Measurements from ENCODE around the gene BBIP1. TPM values are rescaled to one million over a fixed set of nuclear protein-coding genes. Genes with fewer than 3 reads are reported as not detected.

Gene BBIP1
- total RNA-seq, 6 experiments from 2014 or later: 9.4 to 15.7 (median 11.5) TPM

DNA sequence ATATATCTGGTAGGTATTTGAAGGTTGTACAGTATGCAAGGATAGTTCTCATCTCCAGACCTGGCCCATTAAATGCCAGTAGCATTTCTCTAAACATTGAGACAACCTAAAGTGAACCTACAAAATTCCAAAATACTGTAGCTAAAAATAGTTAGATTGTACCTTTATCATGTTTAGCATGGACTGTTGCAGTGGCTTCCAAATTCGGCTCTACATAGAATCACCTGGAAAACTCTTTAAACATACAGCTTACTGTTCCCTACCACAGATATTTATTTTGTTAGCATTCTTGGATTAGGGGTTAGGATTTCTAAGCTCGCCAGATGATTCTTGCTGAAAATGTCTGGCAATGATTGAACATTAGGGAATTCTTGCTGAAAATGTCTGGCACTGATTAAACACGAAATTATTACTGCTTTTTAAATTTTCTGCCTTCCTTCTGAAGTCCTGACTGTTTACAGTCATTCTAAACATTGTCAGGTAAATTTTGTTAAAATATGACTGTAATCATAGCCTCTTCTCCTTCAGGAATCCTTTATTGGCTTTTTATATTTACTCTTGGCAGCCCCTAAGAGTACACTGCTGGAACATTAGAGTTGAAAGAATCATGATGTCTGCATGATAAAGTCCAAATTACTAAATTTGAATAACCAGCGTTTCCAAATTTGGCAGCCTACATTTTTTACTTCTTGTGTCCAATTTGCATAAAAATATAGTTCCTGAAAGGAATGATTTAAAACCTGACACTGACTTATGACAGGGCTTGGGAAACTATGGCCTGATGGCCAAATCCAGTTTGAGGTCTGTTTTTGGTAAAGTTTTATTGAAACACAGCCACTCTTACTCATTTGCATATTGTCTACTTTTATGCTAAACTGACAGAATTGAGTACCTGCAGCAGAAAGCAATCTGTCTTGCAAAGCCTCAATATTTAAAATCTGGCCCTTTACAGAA is 40.7 kb upstream of the BBIP1 start:
- Histone ChIP-seq H3K9me3 (no peaks in the 10 kb centered on the region), H3K4me1 (peaks cover 0 to 28% (median 13%) of the 10 kb centered on the region in 4 donors), H3K27ac (peak overlapping the region in 2 of 3 donors; percentile 11 to 17), H3K4me3 (no peak overlapping the region), H3K36me3 (no peaks in the 10 kb centered on the region), H3K27me3 (no peaks in the 10 kb centered on the region)
- intact Hi-C loops (cut with DNase I): no loop called here
- ATAC-seq (peak; percentile 54 to 63 (median 56)), DNase-seq (no peak)
- 20% methylated on average over 4 of the region's 4 CpGs for WGBS (ENCODE audit: insufficient coverage, low coverage, low lambda C conversion rate, missing lambda C conversion rate)
- TF ChIP-seq POLR2A (IDR thresholded peaks at IDR 0.05): no peak
- TF ChIP-seq, protein P1, sequence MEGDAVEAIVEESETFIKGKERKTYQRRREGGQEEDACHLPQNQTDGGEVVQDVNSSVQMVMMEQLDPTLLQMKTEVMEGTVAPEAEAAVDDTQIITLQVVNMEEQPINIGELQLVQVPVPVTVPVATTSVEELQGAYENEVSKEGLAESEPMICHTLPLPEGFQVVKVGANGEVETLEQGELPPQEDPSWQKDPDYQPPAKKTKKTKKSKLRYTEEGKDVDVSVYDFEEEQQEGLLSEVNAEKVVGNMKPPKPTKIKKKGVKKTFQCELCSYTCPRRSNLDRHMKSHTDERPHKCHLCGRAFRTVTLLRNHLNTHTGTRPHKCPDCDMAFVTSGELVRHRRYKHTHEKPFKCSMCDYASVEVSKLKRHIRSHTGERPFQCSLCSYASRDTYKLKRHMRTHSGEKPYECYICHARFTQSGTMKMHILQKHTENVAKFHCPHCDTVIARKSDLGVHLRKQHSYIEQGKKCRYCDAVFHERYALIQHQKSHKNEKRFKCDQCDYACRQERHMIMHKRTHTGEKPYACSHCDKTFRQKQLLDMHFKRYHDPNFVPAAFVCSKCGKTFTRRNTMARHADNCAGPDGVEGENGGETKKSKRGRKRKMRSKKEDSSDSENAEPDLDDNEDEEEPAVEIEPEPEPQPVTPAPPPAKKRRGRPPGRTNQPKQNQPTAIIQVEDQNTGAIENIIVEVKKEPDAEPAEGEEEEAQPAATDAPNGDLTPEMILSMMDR (IDR thresholded peaks at IDR 0.05): no peak

DNA sequence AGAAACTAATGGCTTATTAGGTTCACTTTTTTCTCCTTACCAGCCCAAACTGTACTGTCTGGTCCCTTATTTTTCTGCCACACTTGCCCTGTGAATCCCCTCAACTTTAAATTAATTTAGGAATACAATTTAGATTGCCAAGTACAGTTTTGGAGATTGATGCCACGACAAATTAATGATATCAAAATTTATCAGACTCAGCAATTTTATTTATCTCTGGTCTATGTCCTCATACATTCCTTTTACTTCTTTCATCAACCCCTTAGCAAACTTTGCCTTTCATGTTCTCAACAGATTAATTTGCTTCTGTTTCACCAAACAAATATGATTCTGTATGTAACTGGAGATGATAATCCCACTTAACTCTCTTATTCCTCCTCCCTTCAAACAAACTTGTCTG is 38.6 kb upstream of the BBIP1 start:
- Histone ChIP-seq H3K4me1 (peaks cover 0 to 25% (median 9%) of the 10 kb centered on the region in 4 donors), H3K4me3 (no peak overlapping the region), H3K27ac (no peak overlapping the region), H3K27me3 (no peaks in the 10 kb centered on the region), H3K9me3 (no peaks in the 10 kb centered on the region), H3K36me3 (no peaks in the 10 kb centered on the region)
- DNase-seq (no peak), ATAC-seq (no peak)
- TF ChIP-seq POLR2A (IDR thresholded peaks at IDR 0.05): no peak
- TF ChIP-seq, protein P1 (IDR thresholded peaks at IDR 0.05): no peak
- intact Hi-C loops (cut with DNase I): no loop called here
- 35% methylated on average over 1 of the region's 1 CpG for WGBS (ENCODE audit: insufficient coverage, low coverage, low lambda C conversion rate, missing lambda C conversion rate)

DNA sequence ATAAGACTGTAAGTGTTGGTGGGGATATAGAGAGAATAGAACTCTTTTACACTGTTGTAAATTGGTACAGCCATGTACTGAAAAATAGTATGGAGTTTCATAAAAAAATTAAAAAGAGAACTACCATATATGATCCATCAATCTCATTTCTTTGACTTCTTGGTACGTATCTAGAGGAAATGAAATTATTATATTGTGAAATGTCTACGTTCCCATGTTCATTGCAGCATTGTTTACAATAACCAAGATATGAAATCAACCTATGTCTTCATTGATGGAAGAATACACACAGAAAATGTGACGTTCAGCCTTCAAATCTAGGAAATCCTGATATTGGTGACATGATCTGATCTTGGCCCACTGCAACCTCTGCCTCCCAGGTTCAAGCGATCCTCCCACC is 32.4 kb upstream of the BBIP1 start:
- no peak for DNase-seq
- H3K36me3 ChIP-seq: no peaks in the 10 kb centered on the region
- no peaks in the 10 kb centered on the region for H3K27me3 ChIP-seq
- peaks cover 0 to 4% (median 0%) of the 10 kb centered on the region in 4 donors for H3K4me1 ChIP-seq
- no peak for ATAC-seq
- intact Hi-C loops (cut with DNase I): no loop called here
- H3K4me3 ChIP-seq: no peak overlapping the region
- H3K27ac ChIP-seq: no peak overlapping the region
- 64% methylated on average over 3 of the region's 4 CpGs for WGBS (ENCODE audit: insufficient coverage, low coverage, low lambda C conversion rate, missing lambda C conversion rate)
- no peak for TF ChIP-seq POLR2A (IDR thresholded peaks at IDR 0.05)
- TF ChIP-seq, protein P1 (IDR thresholded peaks at IDR 0.05): no peak
- H3K9me3 ChIP-seq: no peaks in the 10 kb centered on the region

DNA sequence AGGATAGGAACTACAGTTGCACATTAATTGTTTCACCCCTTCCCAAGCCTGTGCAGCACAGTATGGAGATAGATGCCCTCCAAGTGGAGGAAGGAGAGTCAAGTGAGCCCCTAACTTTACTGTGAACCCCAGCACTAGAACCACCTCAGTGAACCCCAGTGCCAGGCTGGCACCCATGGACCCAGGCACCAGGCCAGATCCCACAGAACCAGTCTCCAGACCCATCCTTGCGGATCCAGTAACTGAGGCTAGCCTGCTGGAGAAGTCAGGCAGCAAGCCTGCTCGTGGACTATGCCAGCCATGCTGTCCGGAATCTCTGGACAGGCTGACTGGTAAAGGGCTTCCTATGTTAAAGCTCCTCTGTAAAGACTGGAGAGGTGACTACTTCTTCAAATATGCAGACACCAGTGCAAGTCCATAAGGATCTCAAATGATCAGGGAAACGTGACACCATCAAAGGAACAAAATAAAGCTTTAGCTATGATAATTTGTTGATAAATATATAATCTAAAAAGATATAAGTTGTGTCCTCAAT is 28.1 kb upstream of the BBIP1 start:
- intact Hi-C loops (cut with DNase I): no loop called here
- ATAC-seq (peak in 1 of 4 donors; percentile 11), DNase-seq (no peak)
- Histone ChIP-seq H3K4me1 (peaks cover 0 to 3% (median 0%) of the 10 kb centered on the region in 4 donors), H3K27ac (no peak overlapping the region), H3K9me3 (no peaks in the 10 kb centered on the region), H3K4me3 (no peak overlapping the region), H3K27me3 (no peaks in the 10 kb centered on the region), H3K36me3 (no peaks in the 10 kb centered on the region)
- WGBS (ENCODE audit: insufficient coverage, low coverage, low lambda C conversion rate, missing lambda C conversion rate): 67% methylated on average over 3 of the region's 4 CpGs
- TF ChIP-seq, protein P1 (IDR thresholded peaks at IDR 0.05): no peak
- TF ChIP-seq POLR2A (IDR thresholded peaks at IDR 0.05): no peak

All from right lobe of liver (tissue), 6 donors.